ENCODE results near the gene RDM1.

GRCh38 chr17:35948092-35948491 is 17.5 kb upstream of the RDM1 start:
- TF ChIP-seq GATA3 (IDR thresholded peaks at IDR 0.05; ENCODE audit: low read depth, low read length) (no peak), GATA2 (IDR thresholded peaks at IDR 0.05; ENCODE audit: low read depth, low read length) (no peak)

Measured in SH-SY5Y (cell line).